Stimulated activated memory B cell treated with anti-CD40 and anti-IgM and Interleukin-4, amounts not matched to agents 10 μg/mL and 1 μg/mL and 100 μg/mL, for 72 hours (primary cell): Measurements from ENCODE around the gene METTL16.
"Not testable (repeated sequence)": the region's sequence is repeated elsewhere in the genome, so short reads cannot be mapped to it uniquely, and the experiment has no call there.

Experiments
- ATAC-seq: fragments of 150-1000 bp; cut with Tn5 transposase; 2 replicates; pipeline ENCODE4 v1.10.0; 2021
- H3K27ac Mint-ChIP-seq: one replicate; pipeline ENCODE4 v1.8.0; 2022; ENCODE audit warnings: mild to moderate bottlenecking, mixed read lengths
- H3K27me3 Mint-ChIP-seq: one replicate; pipeline ENCODE4 v1.8.0; 2022; ENCODE audit warnings: mixed read lengths
- H3K36me3 Mint-ChIP-seq: one replicate; pipeline ENCODE4 v1.8.0; 2022; ENCODE audit warnings: mixed read lengths
- H3K4me1 Mint-ChIP-seq: one replicate; pipeline ENCODE4 v1.8.0; 2022; ENCODE audit warnings: mixed read lengths
- H3K4me3 Mint-ChIP-seq: one replicate; pipeline ENCODE4 v1.8.0; 2022; ENCODE audit warnings: mild to moderate bottlenecking, moderate library complexity, mixed read lengths
- H3K9me3 Mint-ChIP-seq: one replicate; pipeline ENCODE4 v1.8.0; 2022; ENCODE audit warnings: mixed read lengths

METTL16 gene

DNA sequence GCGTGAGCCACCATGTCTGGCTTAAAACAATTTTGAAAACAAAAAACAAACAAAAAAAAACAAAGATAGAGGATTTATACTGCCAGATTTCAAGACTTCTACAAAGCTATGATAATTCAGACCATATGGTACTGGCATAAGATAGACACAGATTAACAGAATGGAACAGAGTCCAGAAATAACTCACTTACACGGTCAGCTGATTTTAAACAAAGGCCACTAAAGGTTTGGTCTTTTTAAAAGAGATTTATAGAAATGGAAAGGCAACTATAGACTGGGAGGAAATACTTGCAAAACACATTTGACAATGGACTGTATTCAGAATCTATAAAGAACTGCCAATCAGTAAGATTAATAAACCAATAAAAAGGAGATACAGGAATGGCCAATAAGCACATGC lies 62.2 kb downstream of the METTL16 start:
- no peak for ATAC-seq
- Mint-ChIP-seq H3K36me3 (peaks cover 41% of the 10 kb centered on the region), H3K4me1 (peaks cover 23% of the 10 kb centered on the region), H3K4me3 (no peak overlapping the region), H3K9me3 (no peaks in the 10 kb centered on the region), H3K27ac (peak overlapping the region; percentile 42), H3K27me3 (no peaks in the 10 kb centered on the region)

- H3K4me3 Mint-ChIP-seq, ATAC-seq, H3K4me1 Mint-ChIP-seq, H3K27me3 Mint-ChIP-seq, H3K27ac Mint-ChIP-seq, H3K9me3 Mint-ChIP-seq: not testable (repeated sequence)
- peaks cover 32% of the 10 kb centered on the region for H3K36me3 Mint-ChIP-seq
These were observed 64.2 kb downstream of the METTL16 start for GRCh38 chr17:2447479-2447878.

DNA sequence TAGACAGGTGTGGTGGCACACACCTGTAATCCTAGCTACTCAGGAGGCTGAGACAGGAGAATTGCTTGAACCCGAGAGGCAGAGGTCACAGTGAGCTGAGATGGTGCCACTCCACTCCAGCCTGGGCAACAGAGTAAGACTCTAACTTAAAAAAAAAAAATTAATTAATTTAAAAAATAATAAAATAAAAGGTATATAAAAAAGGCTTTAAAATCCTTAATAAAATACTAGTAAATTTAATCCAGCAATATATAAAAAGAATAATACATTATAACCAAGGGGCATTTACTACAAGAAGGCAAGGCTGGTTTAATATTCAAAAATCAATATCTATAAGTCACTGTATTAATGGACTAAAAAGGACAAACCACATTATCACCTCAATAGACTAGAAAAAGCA lies 66.0 kb downstream of the METTL16 start:
- Mint-ChIP-seq H3K27ac (no peak overlapping the region), H3K9me3 (peaks cover 3% of the 10 kb centered on the region), H3K27me3 (no peaks in the 10 kb centered on the region), H3K36me3 (peaks cover 39% of the 10 kb centered on the region), H3K4me3 (no peak overlapping the region), H3K4me1 (peaks cover 7% of the 10 kb centered on the region)
- no peak for ATAC-seq

- H3K27ac Mint-ChIP-seq, result no peak overlapping the region
- no peaks in the 10 kb centered on the region for H3K27me3 Mint-ChIP-seq
- H3K36me3 Mint-ChIP-seq, result peaks cover 41% of the 10 kb centered on the region
- ATAC-seq, result no peak
- H3K9me3 Mint-ChIP-seq, result peaks cover 3% of the 10 kb centered on the region
- H3K4me3 Mint-ChIP-seq, result no peak overlapping the region
- H3K4me1 Mint-ChIP-seq, result peaks cover 3% of the 10 kb centered on the region
These were observed 67.3 kb downstream of the METTL16 start for GRCh38 chr17:2444382-2444781.

DNA sequence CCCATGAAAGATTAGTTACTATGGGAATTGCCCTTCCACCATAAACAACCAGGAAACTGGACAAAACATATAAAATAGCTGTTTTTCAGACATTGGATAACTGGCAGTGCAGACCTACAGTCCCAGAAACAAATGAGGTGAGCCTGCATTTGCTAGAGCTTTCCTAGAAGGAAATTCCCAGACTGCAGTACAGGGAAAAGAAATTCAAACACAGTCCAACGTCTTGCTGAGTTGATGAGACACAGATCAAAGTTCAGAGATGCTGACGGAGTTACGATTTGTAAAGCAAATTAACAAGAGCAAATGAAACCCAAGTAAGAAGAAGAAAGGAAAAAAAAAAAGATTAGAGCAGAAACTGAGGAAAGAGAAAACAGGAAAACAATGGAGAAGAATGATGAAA lies 69.5 kb downstream of the METTL16 start:
- no peak for ATAC-seq
- Mint-ChIP-seq H3K4me3 (no peak overlapping the region), H3K27ac (no peak overlapping the region), H3K36me3 (peaks cover 51% of the 10 kb centered on the region), H3K27me3 (no peaks in the 10 kb centered on the region), H3K9me3 (peaks cover 3% of the 10 kb centered on the region), H3K4me1 (no peaks in the 10 kb centered on the region)

DNA sequence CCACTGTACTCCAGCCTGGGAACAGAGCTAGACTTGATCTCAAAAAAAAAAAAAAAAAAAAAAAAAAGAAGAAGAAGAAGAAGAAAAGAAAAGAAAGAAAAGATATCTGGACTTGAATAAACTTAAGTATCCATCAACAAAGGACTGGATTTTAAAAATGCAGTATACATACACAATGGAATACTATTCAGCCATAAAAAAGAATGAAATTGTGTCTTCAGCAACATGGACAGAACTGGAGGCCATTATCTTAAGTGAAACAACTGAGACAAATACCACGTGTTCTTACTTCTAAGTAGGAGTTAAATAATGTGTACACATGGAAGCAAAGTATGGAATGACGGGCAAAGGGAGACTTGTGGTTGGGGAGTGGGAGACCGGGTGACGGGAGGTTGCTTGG lies 70.8 kb downstream of the METTL16 start:
- peaks cover 3% of the 10 kb centered on the region for H3K9me3 Mint-ChIP-seq
- ATAC-seq, result no peak
- no peaks in the 10 kb centered on the region for H3K4me1 Mint-ChIP-seq
- H3K4me3 Mint-ChIP-seq, result no peak overlapping the region
- no peaks in the 10 kb centered on the region for H3K27me3 Mint-ChIP-seq
- no peak overlapping the region for H3K27ac Mint-ChIP-seq
- peaks cover 57% of the 10 kb centered on the region for H3K36me3 Mint-ChIP-seq

DNA sequence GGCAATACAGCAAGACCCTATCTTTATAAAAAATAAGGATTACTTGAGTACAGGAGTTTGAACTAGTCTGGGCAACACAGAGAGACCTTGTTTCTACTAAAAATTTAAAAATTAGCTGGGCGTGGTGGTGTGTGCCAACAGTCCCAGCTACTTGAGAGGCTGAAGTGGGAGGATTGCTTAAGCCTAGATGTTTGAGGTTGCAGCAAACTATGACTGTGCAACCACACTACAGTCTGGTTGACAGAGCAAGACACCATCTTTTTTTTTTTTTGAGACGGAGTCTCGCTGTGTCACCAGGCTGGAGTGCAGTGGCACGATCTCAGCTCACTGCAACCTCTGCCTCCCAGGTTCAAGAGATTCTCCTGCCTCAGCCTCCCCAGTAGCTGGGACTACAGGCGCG lies 71.7 kb downstream of the METTL16 start:
- not testable (repeated sequence) for H3K9me3 Mint-ChIP-seq, H3K4me1 Mint-ChIP-seq, H3K27ac Mint-ChIP-seq, ATAC-seq, H3K4me3 Mint-ChIP-seq, H3K27me3 Mint-ChIP-seq
- peaks cover 58% of the 10 kb centered on the region for H3K36me3 Mint-ChIP-seq

GRCh38 chr17:2438823-2439222 lies 72.9 kb downstream of the METTL16 start:
- no peak overlapping the region for H3K4me3 Mint-ChIP-seq
- no peak for ATAC-seq
- peaks cover 68% of the 10 kb centered on the region for H3K36me3 Mint-ChIP-seq
- no peaks in the 10 kb centered on the region for H3K4me1 Mint-ChIP-seq
- peaks cover 3% of the 10 kb centered on the region for H3K9me3 Mint-ChIP-seq
- no peak overlapping the region for H3K27ac Mint-ChIP-seq
- H3K27me3 Mint-ChIP-seq, result no peaks in the 10 kb centered on the region

- Mint-ChIP-seq H3K9me3 (peaks cover 3% of the 10 kb centered on the region), H3K36me3 (peaks cover 71% of the 10 kb centered on the region)
These were observed 75.3 kb downstream of the METTL16 start for GRCh38 chr17:2436316-2436905.

DNA sequence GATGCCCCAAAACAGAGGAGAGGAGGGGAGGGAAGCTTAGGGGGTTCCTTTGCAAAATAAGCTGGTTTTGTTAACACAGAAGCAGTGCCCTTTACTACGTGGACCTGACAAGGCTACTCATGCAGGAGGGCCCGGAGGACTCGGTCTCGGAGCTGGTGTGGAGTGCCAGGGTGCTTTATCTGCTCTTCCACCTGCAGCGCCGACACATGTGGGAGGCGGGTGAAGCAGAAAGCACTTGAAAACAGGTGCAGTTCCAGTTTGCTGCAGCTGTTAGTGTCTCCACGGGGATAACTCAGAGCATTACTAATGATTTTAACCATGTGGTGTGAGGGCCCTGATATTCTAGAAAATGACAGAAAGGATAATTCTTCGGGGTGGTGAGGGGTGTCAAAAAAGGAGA lies 75.8 kb downstream of the METTL16 start:
- no peak overlapping the region for H3K27ac Mint-ChIP-seq

More at GRCh38 chr17:2436316-2436905, 75.3 kb downstream of the METTL16 start:
- no peaks in the 10 kb centered on the region for H3K4me1 Mint-ChIP-seq
- no peak for ATAC-seq
- H3K4me3 Mint-ChIP-seq, result no peak overlapping the region
- no peak overlapping the region for H3K27ac Mint-ChIP-seq
- H3K27me3 Mint-ChIP-seq, result no peaks in the 10 kb centered on the region

DNA sequence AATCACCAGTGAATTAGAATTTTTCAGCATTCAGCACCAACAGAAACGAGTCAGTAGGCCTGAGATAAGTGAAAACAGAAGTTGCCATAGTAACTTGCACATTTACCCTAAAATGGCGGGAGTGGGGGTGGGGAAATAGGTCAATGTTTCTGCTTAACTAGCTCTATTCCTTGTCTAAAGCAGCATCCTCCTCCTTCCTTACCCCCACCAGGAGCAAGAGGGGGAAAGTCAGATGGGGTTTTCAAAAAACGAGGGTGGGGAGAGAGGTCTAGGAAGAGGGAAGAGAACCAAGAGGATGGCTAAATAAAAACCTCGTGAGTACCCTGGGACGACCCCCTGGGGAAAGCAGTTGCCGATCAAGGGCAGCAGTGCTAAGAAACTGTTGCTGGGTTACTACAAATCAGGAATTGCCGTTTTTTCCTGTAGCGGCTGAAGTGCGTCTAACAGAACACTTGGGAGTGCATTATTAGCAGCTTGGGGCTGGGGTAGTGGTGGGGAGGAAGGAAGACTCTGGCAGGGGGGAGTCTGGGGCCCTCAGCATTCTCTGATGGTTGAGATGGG lies 76.4 kb downstream of the METTL16 start:
- no peak for ATAC-seq
- H3K9me3 Mint-ChIP-seq, result no peaks in the 10 kb centered on the region
- H3K4me3 Mint-ChIP-seq, result no peak overlapping the region
- H3K36me3 Mint-ChIP-seq, result peaks cover 60% of the 10 kb centered on the region
- no peaks in the 10 kb centered on the region for H3K4me1 Mint-ChIP-seq
- peak overlapping the region; percentile 73 for H3K27ac Mint-ChIP-seq
- H3K27me3 Mint-ChIP-seq, result no peaks in the 10 kb centered on the region

More for the DNA sequence above, 75.8 kb downstream of the METTL16 start:
- peaks cover 66% of the 10 kb centered on the region for H3K36me3 Mint-ChIP-seq
- ATAC-seq, result no peak
- H3K9me3 Mint-ChIP-seq, result no peaks in the 10 kb centered on the region
- H3K27me3 Mint-ChIP-seq, result no peaks in the 10 kb centered on the region
- no peak overlapping the region for H3K4me3 Mint-ChIP-seq
- no peaks in the 10 kb centered on the region for H3K4me1 Mint-ChIP-seq

DNA sequence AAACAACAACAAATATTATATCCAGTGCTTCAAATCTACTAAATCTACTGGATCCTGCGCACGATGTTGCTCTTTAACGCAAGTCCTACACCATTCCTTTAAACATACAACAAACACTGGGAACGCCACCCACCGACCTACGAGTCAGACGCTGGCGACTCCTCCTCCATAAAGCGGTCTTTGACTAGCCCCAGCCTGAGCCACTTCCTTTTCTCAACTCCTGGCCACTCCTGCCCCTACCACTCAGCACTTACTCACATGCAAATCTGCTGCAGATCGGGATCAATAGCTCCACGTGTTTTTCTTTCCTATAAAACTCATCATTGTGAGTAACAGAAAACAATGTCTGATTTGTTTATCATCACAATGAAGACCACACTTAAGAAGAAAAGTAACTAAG lies 78.0 kb downstream of the METTL16 start:
- Mint-ChIP-seq H3K9me3 (no peaks in the 10 kb centered on the region), H3K36me3 (peaks cover 60% of the 10 kb centered on the region), H3K27ac (no peak overlapping the region), H3K27me3 (no peaks in the 10 kb centered on the region), H3K4me3 (no peak overlapping the region), H3K4me1 (no peaks in the 10 kb centered on the region)
- ATAC-seq, result no peak

GRCh38 chr17:2427910-2428309 lies 83.8 kb downstream of the METTL16 start:
- H3K36me3 Mint-ChIP-seq, result peaks cover 35% of the 10 kb centered on the region
- peak overlapping the region; percentile 44 for H3K27ac Mint-ChIP-seq
- H3K4me1 Mint-ChIP-seq, result no peaks in the 10 kb centered on the region
- H3K9me3 Mint-ChIP-seq, result no peaks in the 10 kb centered on the region
- ATAC-seq, result no peak
- no peaks in the 10 kb centered on the region for H3K27me3 Mint-ChIP-seq
- H3K4me3 Mint-ChIP-seq, result no peak overlapping the region

DNA sequence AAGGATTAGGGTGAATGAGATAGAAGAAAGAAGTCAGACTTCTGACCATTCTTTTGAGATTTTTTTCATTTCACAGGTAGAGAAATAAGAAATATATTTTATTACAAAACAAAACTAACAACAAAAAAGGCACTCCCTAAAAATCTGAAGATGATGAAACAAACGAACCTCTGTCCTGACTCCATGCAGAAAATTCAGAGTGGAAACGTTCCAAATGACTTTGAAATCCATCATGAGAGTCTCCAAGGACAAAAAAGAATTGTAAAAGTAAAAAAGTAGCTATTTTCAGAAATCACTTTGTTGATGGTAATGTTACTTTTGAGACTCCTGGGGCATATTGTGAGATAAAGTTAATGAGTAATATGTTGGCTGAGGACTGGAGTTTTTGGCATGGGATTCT lies 84.5 kb downstream of the METTL16 start:
- H3K27ac Mint-ChIP-seq, result peak overlapping the region; percentile 44
- H3K9me3 Mint-ChIP-seq, result no peaks in the 10 kb centered on the region
- no peaks in the 10 kb centered on the region for H3K27me3 Mint-ChIP-seq
- no peak for ATAC-seq
- peaks cover 28% of the 10 kb centered on the region for H3K36me3 Mint-ChIP-seq
- H3K4me1 Mint-ChIP-seq, result no peaks in the 10 kb centered on the region
- no peak overlapping the region for H3K4me3 Mint-ChIP-seq

- Mint-ChIP-seq H3K27ac (no peak overlapping the region), H3K27me3 (no peaks in the 10 kb centered on the region), H3K4me1 (no peaks in the 10 kb centered on the region), H3K9me3 (no peaks in the 10 kb centered on the region), H3K36me3 (peaks cover 46% of the 10 kb centered on the region), H3K4me3 (no peak overlapping the region)
- ATAC-seq, result no peak
These were observed 88.4 kb downstream of the METTL16 start for GRCh38 chr17:2423271-2423670.

DNA sequence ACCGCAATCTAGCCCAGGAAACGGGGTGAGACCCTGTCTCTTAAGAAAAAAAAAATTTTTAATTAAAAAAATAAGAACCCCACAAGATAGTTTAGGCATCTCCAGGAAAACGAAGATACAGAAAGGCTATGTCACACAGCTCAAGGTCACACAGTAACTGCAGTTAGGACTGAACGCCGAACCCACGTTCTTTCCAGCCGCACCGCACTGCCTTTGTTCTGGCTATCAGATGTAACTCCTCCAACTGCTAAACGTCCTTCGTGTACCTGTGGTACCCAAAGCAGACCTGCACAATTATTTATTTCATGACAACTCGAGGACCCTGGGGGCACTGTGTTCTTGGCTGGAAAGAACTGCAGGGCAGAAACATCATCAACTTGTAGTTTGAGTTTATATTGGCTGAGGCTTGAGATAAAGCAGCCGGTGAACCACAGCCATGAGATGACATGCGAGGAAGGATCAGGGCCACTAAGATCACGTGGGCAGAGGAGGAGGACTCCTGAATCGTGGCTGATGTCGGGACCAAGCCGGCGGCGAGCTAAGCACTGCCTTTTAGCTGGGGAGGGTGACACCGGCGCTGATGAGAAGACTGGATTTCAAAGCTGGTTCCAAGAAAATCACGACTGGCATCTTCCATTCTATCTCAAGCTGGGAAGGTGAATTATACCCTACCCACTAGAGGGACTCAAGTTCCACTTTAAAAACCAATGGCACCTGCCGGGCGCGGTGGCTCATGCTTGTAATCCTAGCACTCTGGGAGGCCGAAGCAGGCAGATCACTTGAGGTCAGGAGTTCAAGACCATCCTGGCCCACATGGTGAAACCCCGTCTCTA lies 90.2 kb downstream of the METTL16 start:
- Mint-ChIP-seq H3K27ac (no peak overlapping the region), H3K4me1 (peaks cover 1% of the 10 kb centered on the region)

More for the DNA sequence above, 90.2 kb downstream of the METTL16 start:
- Mint-ChIP-seq H3K36me3 (peaks cover 38% of the 10 kb centered on the region), H3K4me3 (no peak overlapping the region), H3K27me3 (no peaks in the 10 kb centered on the region), H3K9me3 (no peaks in the 10 kb centered on the region)
- no peak for ATAC-seq
